ENCODE measurements around the gene AMZ2. TPM values are rescaled to one million over a fixed set of nuclear protein-coding genes. Genes with fewer than 3 reads are reported as not detected.
"Not testable (repeated sequence)": the region's sequence is repeated elsewhere in the genome, so short reads cannot be mapped to it uniquely, and the experiment has no call there.

Gene AMZ2
- total RNA-seq, 1 donor from 2014 or later: 55.4 TPM

- Mint-ChIP-seq H3K4me1 (peaks cover 76% of the 10 kb centered on the region), H3K4me3 (no peak overlapping the region)
- POLR2A ChIA-PET: interaction anchor here (0.9 to 1.2 kb wide), 3 partner anchors 10 to 40 kb away, joined by 3 to 6 read pairs (median 4); no protein-coding TSS in a partner anchor
Observed at GRCh38 chr17:68222606-68223005, 25.2 kb upstream of the AMZ2 start.

GRCh38 chr17:68225055-68225454 is 22.8 kb upstream of the AMZ2 start:
- not testable (repeated sequence) for H3K27me3 Mint-ChIP-seq, H3K9me3 Mint-ChIP-seq, DNase-seq
- Mint-ChIP-seq H3K27ac (peak overlapping the region; percentile 79), H3K36me3 (ENCODE audit: low read depth) (peaks cover 45% of the 10 kb centered on the region), H3K4me1 (peaks cover 91% of the 10 kb centered on the region), H3K4me3 (peak overlapping the region; percentile 71)
- CTCF ChIA-PET: interaction anchor here (0.6 to 1.4 kb wide), 5 partner anchors 9 to 232 kb away, joined by 3 to 4 read pairs (median 3); partner anchors contain the start of gene WIPI1
- peak; percentile 92 for ATAC-seq (ENCODE audit: low read depth)
- intact Hi-C loops (cut with micrococcal nuclease): loop anchor here (1.0 kb wide), 3 partner anchors 12 to 22 kb away; no protein-coding TSS in a partner anchor
- POLR2A ChIA-PET: interaction anchor here (0.9 to 2.6 kb wide), 10 partner anchors 8 to 66 kb away, joined by 4 to 27 read pairs (median 9); partner anchors contain the start of genes AMZ2, ARSG and SLC16A6

More at GRCh38 chr17:68222606-68223005, 25.2 kb upstream of the AMZ2 start:
- H3K36me3 Mint-ChIP-seq (ENCODE audit: low read depth): peaks cover 46% of the 10 kb centered on the region
- no peak for TF ChIP-seq CTCF (IDR thresholded peaks at IDR 0.05)
- intact Hi-C loops (cut with micrococcal nuclease): no loop called here
- H3K27me3 Mint-ChIP-seq: no peaks in the 10 kb centered on the region
- CTCF ChIA-PET: no interaction called here
- no peaks in the 10 kb centered on the region for H3K9me3 Mint-ChIP-seq
- ATAC-seq (ENCODE audit: low read depth): no peak
- peak overlapping the region; percentile 81 for H3K27ac Mint-ChIP-seq
- DNase-seq: no peak

- Mint-ChIP-seq H3K36me3 (ENCODE audit: low read depth) (peaks cover 33% of the 10 kb centered on the region), H3K27ac (peak overlapping the region; percentile 85), H3K4me1 (peaks cover 78% of the 10 kb centered on the region)
- intact Hi-C loops (cut with micrococcal nuclease); H3K27me3 Mint-ChIP-seq; H3K4me3 Mint-ChIP-seq; H3K9me3 Mint-ChIP-seq; ATAC-seq (ENCODE audit: low read depth); DNase-seq: not testable (repeated sequence)
- ChIA-PET POLR2A (interaction anchor here (1.5 to 1.9 kb wide), 2 partner anchors 9 to 19 kb away, joined by 5 to 6 read pairs; partner anchors contain the start of gene AMZ2), CTCF (interaction anchor here (1.3 kb wide), 1 partner anchor 28 kb away, joined by 3 read pairs; no protein-coding TSS in a partner anchor)
Observed at GRCh38 chr17:68228039-68228680, 19.7 kb upstream of the AMZ2 start.

GRCh38 chr17:68228817-68229570 is 18.8 kb upstream of the AMZ2 start:
- H3K9me3 Mint-ChIP-seq: no peaks in the 10 kb centered on the region
- no peak for TF ChIP-seq CTCF (IDR thresholded peaks at IDR 0.05)
- no peaks in the 10 kb centered on the region for H3K27me3 Mint-ChIP-seq
- ChIA-PET POLR2A (interaction anchor here (1.5 to 1.9 kb wide), 3 partner anchors 8 to 18 kb away, joined by 4 to 6 read pairs (median 5); partner anchors contain the start of gene AMZ2), CTCF (interaction anchor here (1.3 kb wide), 1 partner anchor 29 kb away, joined by 3 read pairs; no protein-coding TSS in a partner anchor)
- H3K4me3 Mint-ChIP-seq: no peak overlapping the region
- peaks cover 80% of the 10 kb centered on the region for H3K4me1 Mint-ChIP-seq
- ATAC-seq (ENCODE audit: low read depth): no peak
- intact Hi-C loops (cut with micrococcal nuclease): no loop called here
- H3K36me3 Mint-ChIP-seq (ENCODE audit: low read depth): peaks cover 33% of the 10 kb centered on the region
- peak overlapping the region; percentile 85 for H3K27ac Mint-ChIP-seq
- no peak for DNase-seq

- peaks cover 30% of the 10 kb centered on the region for H3K36me3 Mint-ChIP-seq (ENCODE audit: low read depth)
- no peak for TF ChIP-seq CTCF (IDR thresholded peaks at IDR 0.05)
- ChIA-PET POLR2A (interaction anchor here (1.5 kb wide), 1 partner anchor 18 kb away, joined by 4 read pairs; no protein-coding TSS in a partner anchor), CTCF (interaction anchor here (1.3 kb wide), 1 partner anchor 29 kb away, joined by 3 read pairs; no protein-coding TSS in a partner anchor)
- no peak overlapping the region for H3K4me3 Mint-ChIP-seq
- H3K4me1 Mint-ChIP-seq: peaks cover 80% of the 10 kb centered on the region
- DNase-seq: no peak
- H3K9me3 Mint-ChIP-seq: no peaks in the 10 kb centered on the region
- no peaks in the 10 kb centered on the region for H3K27me3 Mint-ChIP-seq
- H3K27ac Mint-ChIP-seq: peak overlapping the region; percentile 73
- ATAC-seq (ENCODE audit: low read depth): no peak
- intact Hi-C loops (cut with micrococcal nuclease): no loop called here
Observed at GRCh38 chr17:68229619-68230018, 18.2 kb upstream of the AMZ2 start.

- intact Hi-C loops (cut with micrococcal nuclease); CTCF ChIA-PET; POLR2A ChIA-PET; DNase-seq; H3K9me3 Mint-ChIP-seq; H3K27ac Mint-ChIP-seq; ATAC-seq (ENCODE audit: low read depth); H3K27me3 Mint-ChIP-seq; H3K4me3 Mint-ChIP-seq: not testable (repeated sequence)
- Mint-ChIP-seq H3K36me3 (ENCODE audit: low read depth) (peaks cover 26% of the 10 kb centered on the region), H3K4me1 (peaks cover 79% of the 10 kb centered on the region)
Observed at GRCh38 chr17:68231131-68231530, 16.7 kb upstream of the AMZ2 start.
